GM12878 (cell line): Measurements from ENCODE around the gene C2orf92.

Source experiments
- EP300 ChIP-seq, 2 experiments: fragments of 150-350 bp in 1 of 2; IDR thresholded peaks; 2 replicates each; pipeline ENCODE4 v1.6.1; 2011 to 2012; ENCODE audit warnings: low read depth in 2 of 2, low read length in 2 of 2, borderline replicate concordance in 1 of 2, improper control_type of control experiment in 1 of 2, inconsistent platforms in 1 of 2; ENCODE audit not compliant: control insufficient read depth in 1 of 2
- ESRRA ChIP-seq: IDR thresholded peaks from 2 replicates; pipeline ENCODE4 v1.6.1; 2012; ENCODE audit warnings: mild to moderate bottlenecking, low read length, improper control_type of control experiment
- YY1 ChIP-seq: IDR thresholded peaks from 2 replicates; pipeline ENCODE4 v1.6.1; 2011; ENCODE audit warnings: low read depth, mild to moderate bottlenecking, low read length
- ZSCAN29 ChIP-seq: fragments of 450-650 bp; IDR thresholded peaks from 2 replicates; pipeline ENCODE4 v1.6.1; 2017; ENCODE audit warnings: mild to moderate bottlenecking, moderate library complexity
- TF ChIP-seq, protein P1 (sequence below): IDR thresholded peaks from 2 replicates; pipeline ENCODE4 v1.6.1; 2012; ENCODE audit warnings: mild to moderate bottlenecking, low read depth, low read length
- TF ChIP-seq, protein P2 (sequence below): IDR thresholded peaks from 2 replicates; pipeline ENCODE4 v1.6.1; 2012; ENCODE audit warnings: low read depth, low read length, improper control_type of control experiment

DNA sequence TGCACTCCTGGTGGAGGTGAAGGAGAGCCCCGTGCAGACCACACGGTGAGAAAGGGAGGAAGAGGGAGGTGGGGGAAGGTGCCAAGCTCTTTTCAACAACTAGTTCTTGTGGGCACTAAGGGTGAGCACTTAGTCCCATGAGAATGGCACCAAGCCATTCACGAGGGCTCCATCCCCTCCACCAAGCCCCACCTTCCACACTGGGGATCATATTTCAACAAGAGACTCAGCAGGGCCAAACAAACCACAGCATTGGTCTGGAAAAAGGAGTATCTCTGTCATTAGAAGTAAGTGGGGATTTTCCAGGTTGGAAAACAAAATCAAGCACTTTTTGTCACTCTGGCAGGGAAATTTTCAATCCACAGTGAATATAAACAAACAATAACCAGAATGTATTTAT, 82.2 kb downstream of the C2orf92 start:
- TF ChIP-seq, protein P1, sequence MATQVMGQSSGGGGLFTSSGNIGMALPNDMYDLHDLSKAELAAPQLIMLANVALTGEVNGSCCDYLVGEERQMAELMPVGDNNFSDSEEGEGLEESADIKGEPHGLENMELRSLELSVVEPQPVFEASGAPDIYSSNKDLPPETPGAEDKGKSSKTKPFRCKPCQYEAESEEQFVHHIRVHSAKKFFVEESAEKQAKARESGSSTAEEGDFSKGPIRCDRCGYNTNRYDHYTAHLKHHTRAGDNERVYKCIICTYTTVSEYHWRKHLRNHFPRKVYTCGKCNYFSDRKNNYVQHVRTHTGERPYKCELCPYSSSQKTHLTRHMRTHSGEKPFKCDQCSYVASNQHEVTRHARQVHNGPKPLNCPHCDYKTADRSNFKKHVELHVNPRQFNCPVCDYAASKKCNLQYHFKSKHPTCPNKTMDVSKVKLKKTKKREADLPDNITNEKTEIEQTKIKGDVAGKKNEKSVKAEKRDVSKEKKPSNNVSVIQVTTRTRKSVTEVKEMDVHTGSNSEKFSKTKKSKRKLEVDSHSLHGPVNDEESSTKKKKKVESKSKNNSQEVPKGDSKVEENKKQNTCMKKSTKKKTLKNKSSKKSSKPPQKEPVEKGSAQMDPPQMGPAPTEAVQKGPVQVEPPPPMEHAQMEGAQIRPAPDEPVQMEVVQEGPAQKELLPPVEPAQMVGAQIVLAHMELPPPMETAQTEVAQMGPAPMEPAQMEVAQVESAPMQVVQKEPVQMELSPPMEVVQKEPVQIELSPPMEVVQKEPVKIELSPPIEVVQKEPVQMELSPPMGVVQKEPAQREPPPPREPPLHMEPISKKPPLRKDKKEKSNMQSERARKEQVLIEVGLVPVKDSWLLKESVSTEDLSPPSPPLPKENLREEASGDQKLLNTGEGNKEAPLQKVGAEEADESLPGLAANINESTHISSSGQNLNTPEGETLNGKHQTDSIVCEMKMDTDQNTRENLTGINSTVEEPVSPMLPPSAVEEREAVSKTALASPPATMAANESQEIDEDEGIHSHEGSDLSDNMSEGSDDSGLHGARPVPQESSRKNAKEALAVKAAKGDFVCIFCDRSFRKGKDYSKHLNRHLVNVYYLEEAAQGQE, result no peak
- TF ChIP-seq ESRRA (no peak), YY1 (no peak), EP300 (IDR thresholded peaks at IDR 0.05; ENCODE audit: borderline replicate concordance in 1 of 2, control insufficient read depth in 1 of 2, low read depth in 2 of 2, low read length in 2 of 2) (no peak), ZSCAN29 (no peak)
- TF ChIP-seq, protein P2, sequence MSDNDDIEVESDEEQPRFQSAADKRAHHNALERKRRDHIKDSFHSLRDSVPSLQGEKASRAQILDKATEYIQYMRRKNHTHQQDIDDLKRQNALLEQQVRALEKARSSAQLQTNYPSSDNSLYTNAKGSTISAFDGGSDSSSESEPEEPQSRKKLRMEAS, result no peak
